WTC11 (cell line): ENCODE measurements around the gene WTIP. TPM values are rescaled to one million over a fixed set of nuclear protein-coding genes. Genes with fewer than 3 reads are reported as not detected.

Source experiments
- ATAC-seq: fragments of 200-7000 bp; cut with Tn5 transposase; 2 replicates; pipeline ENCODE4 v1.10.0; 2021; ENCODE audit warnings: mild to moderate bottlenecking, moderate library complexity
- CTCF ChIA-PET: fragments of 300-600 bp; sonication (Branson Sonifier 250); formaldehyde crosslinking; loops from one replicate; lab custom pipeline; 2021; ENCODE audit warnings: antibody characterized with exemption; lab: Charles Lee
- POLR2A ChIA-PET: fragments of 350-600 bp; sonication (Branson Sonifier 250); formaldehyde crosslinking; loops from one replicate; lab custom pipeline; 2021; ENCODE audit warnings: antibody characterized with exemption; lab: Charles Lee
- DNase-seq: peaks from one replicate; pipeline ENCODE4 v3.0.0; 2021; ENCODE audit warnings: low spot score
- H3K27ac Mint-ChIP-seq: 2 replicates; pipeline ENCODE4 v1.8.0; 2021; ENCODE audit warnings: mixed read lengths
- H3K27me3 Mint-ChIP-seq: 2 replicates; pipeline ENCODE4 v1.8.0; 2021; ENCODE audit warnings: low read depth, mild to moderate bottlenecking, moderate library complexity, mixed read lengths
- H3K36me3 Mint-ChIP-seq: 2 replicates; pipeline ENCODE4 v1.8.0; 2021; ENCODE audit warnings: mixed read lengths
- H3K4me1 Mint-ChIP-seq: 2 replicates; pipeline ENCODE4 v1.8.0; 2022; ENCODE audit warnings: mixed read lengths
- H3K4me3 Mint-ChIP-seq: 2 replicates; pipeline ENCODE4 v1.8.0; 2021; ENCODE audit warnings: mild to moderate bottlenecking, moderate library complexity, mixed read lengths
- H3K9me3 Mint-ChIP-seq: 2 replicates; pipeline ENCODE4 v1.8.0; 2021; ENCODE audit warnings: mixed read lengths
- CBFB ChIP-seq: sonication (generic); formaldehyde crosslinking; IDR thresholded peaks from 2 replicates; pipeline ENCODE4 v1.8.1; 2022; ENCODE audit warnings: mild to moderate bottlenecking, low read depth, missing genetic modification reagents
- ELF4 ChIP-seq: sonication (generic); formaldehyde crosslinking; IDR thresholded peaks from 2 replicates; pipeline ENCODE4 v1.8.1; 2022; ENCODE audit warnings: low read depth, mild to moderate bottlenecking, moderate library complexity, missing genetic modification reagents
- GTF2I ChIP-seq: fragments of 250-450 bp; sonication (Bioruptor Pico); conservative IDR thresholded peaks from 2 replicates; pipeline ENCODE4 v1.4.0; 2021; ENCODE audit warnings: mild to moderate bottlenecking
- NR1H2 ChIP-seq: sonication (generic); formaldehyde crosslinking; IDR thresholded peaks from 2 replicates; pipeline ENCODE4 v1.9.0; 2021; ENCODE audit warnings: mild to moderate bottlenecking, moderate library complexity, missing genetic modification reagents
- RORB ChIP-seq: fragments of 250-450 bp; sonication (Bioruptor Pico); IDR thresholded peaks from 2 replicates; pipeline ENCODE4 v1.9.0; 2021; ENCODE audit warnings: mild to moderate bottlenecking
- SMAD3 ChIP-seq: sonication (generic); formaldehyde crosslinking; IDR thresholded peaks from 2 replicates; pipeline ENCODE4 v1.8.0; 2022; ENCODE audit warnings: missing genetic modification reagents, mild to moderate bottlenecking, borderline replicate concordance
- ZNF121 ChIP-seq: sonication (generic); formaldehyde crosslinking; IDR thresholded peaks from 2 replicates; pipeline ENCODE4 v1.8.0; 2023; ENCODE audit warnings: missing genetic modification reagents
- ZNF138 ChIP-seq: sonication (generic); formaldehyde crosslinking; conservative IDR thresholded peaks from 2 replicates; pipeline ENCODE4 v1.8.1; 2022; ENCODE audit warnings: mild to moderate bottlenecking, moderate library complexity, missing genetic modification reagents
- ZNF671 ChIP-seq: fragments of 250-450 bp; sonication (Bioruptor Pico); IDR thresholded peaks from 2 replicates; pipeline ENCODE4 v1.8.0; 2021; ENCODE audit warnings: mild to moderate bottlenecking
- total RNA-seq: library from RNA; stranded (reverse); gene quantifications from 3 replicates; pipeline ENCODE4 v1.2.3, GENCODE V29; 2021
- TF ChIP-seq, protein P1 (sequence below): sonication (generic); formaldehyde crosslinking; IDR thresholded peaks from 2 replicates; pipeline ENCODE4 v1.8.1; 2023; ENCODE audit warnings: mild to moderate bottlenecking, missing genetic modification reagents, borderline replicate concordance
- TF ChIP-seq, protein P2 (sequence below): sonication (generic); formaldehyde crosslinking; IDR thresholded peaks from 2 replicates; pipeline ENCODE4 v1.8.1; 2022; ENCODE audit warnings: low read depth, missing genetic modification reagents, borderline replicate concordance
- TF ChIP-seq, protein P3 (sequence below): fragments of 250-450 bp; sonication (Bioruptor Pico); IDR thresholded peaks from 2 replicates; pipeline ENCODE4 v1.9.0; 2021; ENCODE audit warnings: mild to moderate bottlenecking
- TF ChIP-seq, protein P4 (sequence below): sonication (generic); formaldehyde crosslinking; conservative IDR thresholded peaks from 2 replicates; pipeline ENCODE4 v1.8.1; 2023; ENCODE audit warnings: mild to moderate bottlenecking, low read depth, missing genetic modification reagents, moderate library complexity
- TF ChIP-seq, protein P5 (sequence below): fragments of 200-600 bp; IDR thresholded peaks from 2 replicates; pipeline ENCODE4 v1.8.0; 2022; ENCODE audit warnings: antibody characterized with exemption
- TF ChIP-seq, protein P6 (sequence below): fragments of 250-450 bp; sonication (Bioruptor Pico); conservative IDR thresholded peaks from 2 replicates; pipeline ENCODE4 v1.9.0; 2021; ENCODE audit warnings: mild to moderate bottlenecking
- TF ChIP-seq, protein P7 (sequence below): sonication (generic); formaldehyde crosslinking; IDR thresholded peaks from 2 replicates; pipeline ENCODE4 v1.8.1; 2023; ENCODE audit warnings: mild to moderate bottlenecking, missing genetic modification reagents

The WTIP gene
- total RNA-seq, 1 experiment from 2014 or later, result 14.3 TPM

DNA sequence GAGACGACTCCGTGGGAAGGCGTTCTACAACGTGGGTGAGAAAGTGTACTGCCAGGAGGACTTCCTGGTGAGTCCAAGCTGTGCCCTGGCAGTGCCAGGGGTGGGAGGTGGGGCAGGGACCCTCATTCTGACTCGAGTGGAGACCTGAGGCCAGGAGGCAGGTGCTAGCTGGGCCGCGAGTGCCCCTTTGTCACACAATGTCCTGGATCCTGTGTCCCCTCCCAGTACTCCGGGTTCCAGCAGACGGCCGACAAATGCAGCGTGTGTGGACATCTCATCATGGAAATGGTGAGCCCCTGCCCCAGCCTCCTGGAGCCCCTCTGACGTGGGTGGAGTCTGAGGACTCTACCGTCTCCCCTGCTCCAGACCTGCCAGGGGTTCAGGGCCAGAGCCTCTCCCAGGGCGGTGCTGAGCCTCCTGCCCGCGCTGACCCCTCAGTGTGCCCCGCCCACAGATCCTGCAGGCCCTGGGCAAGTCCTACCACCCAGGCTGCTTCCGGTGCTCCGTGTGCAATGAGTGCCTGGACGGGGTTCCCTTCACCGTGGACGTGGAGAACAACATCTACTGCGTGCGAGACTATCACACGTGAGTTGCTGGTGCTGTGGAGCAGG, 11.6 kb downstream of the WTIP start:
- no peaks in the 10 kb centered on the region for H3K4me1 Mint-ChIP-seq
- no peak for DNase-seq
- TF ChIP-seq, protein P1, sequence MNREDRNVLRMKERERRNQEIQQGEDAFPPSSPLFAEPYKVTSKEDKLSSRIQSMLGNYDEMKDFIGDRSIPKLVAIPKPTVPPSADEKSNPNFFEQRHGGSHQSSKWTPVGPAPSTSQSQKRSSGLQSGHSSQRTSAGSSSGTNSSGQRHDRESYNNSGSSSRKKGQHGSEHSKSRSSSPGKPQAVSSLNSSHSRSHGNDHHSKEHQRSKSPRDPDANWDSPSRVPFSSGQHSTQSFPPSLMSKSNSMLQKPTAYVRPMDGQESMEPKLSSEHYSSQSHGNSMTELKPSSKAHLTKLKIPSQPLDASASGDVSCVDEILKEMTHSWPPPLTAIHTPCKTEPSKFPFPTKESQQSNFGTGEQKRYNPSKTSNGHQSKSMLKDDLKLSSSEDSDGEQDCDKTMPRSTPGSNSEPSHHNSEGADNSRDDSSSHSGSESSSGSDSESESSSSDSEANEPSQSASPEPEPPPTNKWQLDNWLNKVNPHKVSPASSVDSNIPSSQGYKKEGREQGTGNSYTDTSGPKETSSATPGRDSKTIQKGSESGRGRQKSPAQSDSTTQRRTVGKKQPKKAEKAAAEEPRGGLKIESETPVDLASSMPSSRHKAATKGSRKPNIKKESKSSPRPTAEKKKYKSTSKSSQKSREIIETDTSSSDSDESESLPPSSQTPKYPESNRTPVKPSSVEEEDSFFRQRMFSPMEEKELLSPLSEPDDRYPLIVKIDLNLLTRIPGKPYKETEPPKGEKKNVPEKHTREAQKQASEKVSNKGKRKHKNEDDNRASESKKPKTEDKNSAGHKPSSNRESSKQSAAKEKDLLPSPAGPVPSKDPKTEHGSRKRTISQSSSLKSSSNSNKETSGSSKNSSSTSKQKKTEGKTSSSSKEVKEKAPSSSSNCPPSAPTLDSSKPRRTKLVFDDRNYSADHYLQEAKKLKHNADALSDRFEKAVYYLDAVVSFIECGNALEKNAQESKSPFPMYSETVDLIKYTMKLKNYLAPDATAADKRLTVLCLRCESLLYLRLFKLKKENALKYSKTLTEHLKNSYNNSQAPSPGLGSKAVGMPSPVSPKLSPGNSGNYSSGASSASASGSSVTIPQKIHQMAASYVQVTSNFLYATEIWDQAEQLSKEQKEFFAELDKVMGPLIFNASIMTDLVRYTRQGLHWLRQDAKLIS (CRISPR knock-in tag), result no peak
- TF ChIP-seq, protein P2, sequence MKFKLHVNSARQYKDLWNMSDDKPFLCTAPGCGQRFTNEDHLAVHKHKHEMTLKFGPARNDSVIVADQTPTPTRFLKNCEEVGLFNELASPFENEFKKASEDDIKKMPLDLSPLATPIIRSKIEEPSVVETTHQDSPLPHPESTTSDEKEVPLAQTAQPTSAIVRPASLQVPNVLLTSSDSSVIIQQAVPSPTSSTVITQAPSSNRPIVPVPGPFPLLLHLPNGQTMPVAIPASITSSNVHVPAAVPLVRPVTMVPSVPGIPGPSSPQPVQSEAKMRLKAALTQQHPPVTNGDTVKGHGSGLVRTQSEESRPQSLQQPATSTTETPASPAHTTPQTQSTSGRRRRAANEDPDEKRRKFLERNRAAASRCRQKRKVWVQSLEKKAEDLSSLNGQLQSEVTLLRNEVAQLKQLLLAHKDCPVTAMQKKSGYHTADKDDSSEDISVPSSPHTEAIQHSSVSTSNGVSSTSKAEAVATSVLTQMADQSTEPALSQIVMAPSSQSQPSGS (CRISPR knock-in tag), result no peak
- no peak for TF ChIP-seq GTF2I (CRISPR knock-in tag)
- TF ChIP-seq ZNF671 (CRISPR knock-in tag), result no peak
- TF ChIP-seq ZNF138 (CRISPR knock-in tag), result no peak
- TF ChIP-seq, protein P3, sequence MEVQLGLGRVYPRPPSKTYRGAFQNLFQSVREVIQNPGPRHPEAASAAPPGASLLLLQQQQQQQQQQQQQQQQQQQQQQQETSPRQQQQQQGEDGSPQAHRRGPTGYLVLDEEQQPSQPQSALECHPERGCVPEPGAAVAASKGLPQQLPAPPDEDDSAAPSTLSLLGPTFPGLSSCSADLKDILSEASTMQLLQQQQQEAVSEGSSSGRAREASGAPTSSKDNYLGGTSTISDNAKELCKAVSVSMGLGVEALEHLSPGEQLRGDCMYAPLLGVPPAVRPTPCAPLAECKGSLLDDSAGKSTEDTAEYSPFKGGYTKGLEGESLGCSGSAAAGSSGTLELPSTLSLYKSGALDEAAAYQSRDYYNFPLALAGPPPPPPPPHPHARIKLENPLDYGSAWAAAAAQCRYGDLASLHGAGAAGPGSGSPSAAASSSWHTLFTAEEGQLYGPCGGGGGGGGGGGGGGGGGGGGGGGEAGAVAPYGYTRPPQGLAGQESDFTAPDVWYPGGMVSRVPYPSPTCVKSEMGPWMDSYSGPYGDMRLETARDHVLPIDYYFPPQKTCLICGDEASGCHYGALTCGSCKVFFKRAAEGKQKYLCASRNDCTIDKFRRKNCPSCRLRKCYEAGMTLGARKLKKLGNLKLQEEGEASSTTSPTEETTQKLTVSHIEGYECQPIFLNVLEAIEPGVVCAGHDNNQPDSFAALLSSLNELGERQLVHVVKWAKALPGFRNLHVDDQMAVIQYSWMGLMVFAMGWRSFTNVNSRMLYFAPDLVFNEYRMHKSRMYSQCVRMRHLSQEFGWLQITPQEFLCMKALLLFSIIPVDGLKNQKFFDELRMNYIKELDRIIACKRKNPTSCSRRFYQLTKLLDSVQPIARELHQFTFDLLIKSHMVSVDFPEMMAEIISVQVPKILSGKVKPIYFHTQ (CRISPR knock-in tag), result no peak
- TF ChIP-seq ZNF121 (CRISPR knock-in tag), result no peak
- no peak for TF ChIP-seq RORB (CRISPR knock-in tag)
- TF ChIP-seq, protein P4, sequence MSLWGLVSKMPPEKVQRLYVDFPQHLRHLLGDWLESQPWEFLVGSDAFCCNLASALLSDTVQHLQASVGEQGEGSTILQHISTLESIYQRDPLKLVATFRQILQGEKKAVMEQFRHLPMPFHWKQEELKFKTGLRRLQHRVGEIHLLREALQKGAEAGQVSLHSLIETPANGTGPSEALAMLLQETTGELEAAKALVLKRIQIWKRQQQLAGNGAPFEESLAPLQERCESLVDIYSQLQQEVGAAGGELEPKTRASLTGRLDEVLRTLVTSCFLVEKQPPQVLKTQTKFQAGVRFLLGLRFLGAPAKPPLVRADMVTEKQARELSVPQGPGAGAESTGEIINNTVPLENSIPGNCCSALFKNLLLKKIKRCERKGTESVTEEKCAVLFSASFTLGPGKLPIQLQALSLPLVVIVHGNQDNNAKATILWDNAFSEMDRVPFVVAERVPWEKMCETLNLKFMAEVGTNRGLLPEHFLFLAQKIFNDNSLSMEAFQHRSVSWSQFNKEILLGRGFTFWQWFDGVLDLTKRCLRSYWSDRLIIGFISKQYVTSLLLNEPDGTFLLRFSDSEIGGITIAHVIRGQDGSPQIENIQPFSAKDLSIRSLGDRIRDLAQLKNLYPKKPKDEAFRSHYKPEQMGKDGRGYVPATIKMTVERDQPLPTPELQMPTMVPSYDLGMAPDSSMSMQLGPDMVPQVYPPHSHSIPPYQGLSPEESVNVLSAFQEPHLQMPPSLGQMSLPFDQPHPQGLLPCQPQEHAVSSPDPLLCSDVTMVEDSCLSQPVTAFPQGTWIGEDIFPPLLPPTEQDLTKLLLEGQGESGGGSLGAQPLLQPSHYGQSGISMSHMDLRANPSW (CRISPR knock-in tag), result no peak
- TF ChIP-seq, protein P5, sequence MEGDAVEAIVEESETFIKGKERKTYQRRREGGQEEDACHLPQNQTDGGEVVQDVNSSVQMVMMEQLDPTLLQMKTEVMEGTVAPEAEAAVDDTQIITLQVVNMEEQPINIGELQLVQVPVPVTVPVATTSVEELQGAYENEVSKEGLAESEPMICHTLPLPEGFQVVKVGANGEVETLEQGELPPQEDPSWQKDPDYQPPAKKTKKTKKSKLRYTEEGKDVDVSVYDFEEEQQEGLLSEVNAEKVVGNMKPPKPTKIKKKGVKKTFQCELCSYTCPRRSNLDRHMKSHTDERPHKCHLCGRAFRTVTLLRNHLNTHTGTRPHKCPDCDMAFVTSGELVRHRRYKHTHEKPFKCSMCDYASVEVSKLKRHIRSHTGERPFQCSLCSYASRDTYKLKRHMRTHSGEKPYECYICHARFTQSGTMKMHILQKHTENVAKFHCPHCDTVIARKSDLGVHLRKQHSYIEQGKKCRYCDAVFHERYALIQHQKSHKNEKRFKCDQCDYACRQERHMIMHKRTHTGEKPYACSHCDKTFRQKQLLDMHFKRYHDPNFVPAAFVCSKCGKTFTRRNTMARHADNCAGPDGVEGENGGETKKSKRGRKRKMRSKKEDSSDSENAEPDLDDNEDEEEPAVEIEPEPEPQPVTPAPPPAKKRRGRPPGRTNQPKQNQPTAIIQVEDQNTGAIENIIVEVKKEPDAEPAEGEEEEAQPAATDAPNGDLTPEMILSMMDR, result no peak
- TF ChIP-seq NR1H2 (CRISPR knock-in tag), result no peak
- TF ChIP-seq, protein P6, sequence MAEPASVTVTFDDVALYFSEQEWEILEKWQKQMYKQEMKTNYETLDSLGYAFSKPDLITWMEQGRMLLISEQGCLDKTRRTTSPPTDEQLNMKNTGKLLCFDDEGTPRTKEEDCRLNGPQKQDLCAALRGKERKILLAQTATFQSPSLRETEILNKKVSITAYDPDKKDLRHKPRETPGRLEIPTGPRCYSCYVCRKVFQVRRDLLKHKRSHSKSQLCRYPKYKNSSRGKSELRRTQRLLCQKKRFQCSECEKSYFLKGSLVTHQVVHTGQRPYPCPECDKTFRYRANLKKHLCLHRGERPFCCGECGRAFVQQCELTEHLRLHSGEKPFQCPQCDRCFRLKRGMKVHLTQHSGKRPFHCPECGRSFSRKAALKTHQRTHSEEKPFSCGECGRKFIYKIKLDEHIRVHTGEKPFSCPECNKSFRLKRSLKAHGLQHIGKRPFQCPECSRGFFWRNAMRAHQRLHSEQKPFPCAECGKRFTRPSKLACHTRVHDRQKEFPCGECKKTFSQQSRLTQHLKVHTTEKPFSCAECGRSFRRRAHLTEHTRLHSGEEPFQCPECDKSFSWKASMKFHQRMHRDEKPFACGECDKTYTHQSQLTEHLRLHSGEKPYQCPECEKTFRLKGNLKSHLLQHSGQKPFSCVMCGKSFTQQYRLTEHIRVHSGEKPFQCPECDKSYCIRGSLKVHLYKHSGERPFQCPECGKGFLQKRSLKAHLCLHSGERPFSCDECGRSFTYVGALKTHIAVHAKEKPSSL (CRISPR knock-in tag), result no peak
- no peak for TF ChIP-seq CBFB
- TF ChIP-seq, protein P7, sequence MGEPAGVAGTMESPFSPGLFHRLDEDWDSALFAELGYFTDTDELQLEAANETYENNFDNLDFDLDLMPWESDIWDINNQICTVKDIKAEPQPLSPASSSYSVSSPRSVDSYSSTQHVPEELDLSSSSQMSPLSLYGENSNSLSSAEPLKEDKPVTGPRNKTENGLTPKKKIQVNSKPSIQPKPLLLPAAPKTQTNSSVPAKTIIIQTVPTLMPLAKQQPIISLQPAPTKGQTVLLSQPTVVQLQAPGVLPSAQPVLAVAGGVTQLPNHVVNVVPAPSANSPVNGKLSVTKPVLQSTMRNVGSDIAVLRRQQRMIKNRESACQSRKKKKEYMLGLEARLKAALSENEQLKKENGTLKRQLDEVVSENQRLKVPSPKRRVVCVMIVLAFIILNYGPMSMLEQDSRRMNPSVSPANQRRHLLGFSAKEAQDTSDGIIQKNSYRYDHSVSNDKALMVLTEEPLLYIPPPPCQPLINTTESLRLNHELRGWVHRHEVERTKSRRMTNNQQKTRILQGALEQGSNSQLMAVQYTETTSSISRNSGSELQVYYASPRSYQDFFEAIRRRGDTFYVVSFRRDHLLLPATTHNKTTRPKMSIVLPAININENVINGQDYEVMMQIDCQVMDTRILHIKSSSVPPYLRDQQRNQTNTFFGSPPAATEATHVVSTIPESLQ, result no peak
- no peak for TF ChIP-seq SMAD3 (CRISPR knock-in tag)
- TF ChIP-seq ELF4 (CRISPR knock-in tag), result no peak
- TF ChIP-seq, all 79 proteins: peak for 0
- CTCF ChIA-PET, result no interaction called here
- Mint-ChIP-seq H3K36me3 (peaks cover 22% of the 10 kb centered on the region), H3K9me3 (no peaks in the 10 kb centered on the region), H3K27ac (no peak overlapping the region), H3K27me3 (no peaks in the 10 kb centered on the region; the same call in 1 of the 2 replicates), H3K4me3 (no peak overlapping the region)
- POLR2A ChIA-PET, result no interaction called here
- no peak for ATAC-seq
